Measurements from ENCODE around the gene CKLF.
"Not testable (repeated sequence)": the region's sequence is repeated elsewhere in the genome, so short reads cannot be mapped to it uniquely, and the experiment has no call there.

CKLF gene

GRCh38 chr16:66572356-66572755 lies 20.0 kb downstream of the CKLF start:
- no peak for DNase-seq

- no peak for DNase-seq
These were observed 21.7 kb downstream of the CKLF start for GRCh38 chr16:66574081-66574480.

DNA sequence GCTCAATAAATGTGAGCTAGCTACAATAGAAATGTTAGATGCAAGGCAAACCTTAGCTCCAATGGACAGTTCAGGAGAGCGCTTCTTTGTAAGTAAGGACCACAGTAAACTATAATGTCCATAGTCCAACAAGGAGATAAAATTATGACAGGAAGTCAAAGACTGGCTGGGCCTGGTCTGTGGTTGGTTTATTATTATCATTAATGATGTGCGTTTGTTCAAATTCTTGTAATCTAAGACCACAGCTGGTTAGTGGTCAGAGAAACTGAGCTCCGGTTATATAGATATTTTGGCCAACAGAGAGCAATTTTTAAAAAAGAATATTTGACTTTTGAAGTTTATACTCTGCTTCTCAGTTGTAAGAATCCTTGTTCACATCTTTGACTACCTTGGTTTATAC lies 22.2 kb downstream of the CKLF start:
- no peak for DNase-seq

GRCh38 chr16:66575060-66575459 lies 22.7 kb downstream of the CKLF start:
- no peak for DNase-seq

DNA sequence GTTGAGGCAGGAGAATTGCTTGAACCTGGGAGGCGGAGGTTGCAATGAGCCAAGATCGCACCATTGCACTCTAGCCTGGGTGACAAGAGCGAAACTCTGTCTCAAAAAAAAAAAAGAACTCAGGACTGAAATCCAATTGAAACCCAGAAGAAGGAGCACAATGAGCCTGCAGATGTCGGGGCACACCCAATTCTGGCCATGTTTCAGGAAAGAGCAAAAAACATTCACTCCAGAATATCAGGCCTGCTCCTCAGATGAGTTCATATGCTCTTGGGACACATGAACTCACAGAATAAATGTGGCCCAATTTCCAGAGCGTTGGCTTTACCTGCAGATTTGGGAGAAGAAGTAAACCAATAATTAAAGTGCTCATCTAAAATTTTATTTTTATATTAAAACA lies 23.9 kb downstream of the CKLF start:
- no peak for DNase-seq

GRCh38 chr16:66578651-66579531 lies 26.5 kb downstream of the CKLF start, which contains the start of gene CMTM2:
TSS of gene CMTM2 (plus strand) at chr16:66579463. CDS start at chr16:66579608, 145 bp downstream.
- DNase-seq = peak; percentile 7 to 17

DNA sequence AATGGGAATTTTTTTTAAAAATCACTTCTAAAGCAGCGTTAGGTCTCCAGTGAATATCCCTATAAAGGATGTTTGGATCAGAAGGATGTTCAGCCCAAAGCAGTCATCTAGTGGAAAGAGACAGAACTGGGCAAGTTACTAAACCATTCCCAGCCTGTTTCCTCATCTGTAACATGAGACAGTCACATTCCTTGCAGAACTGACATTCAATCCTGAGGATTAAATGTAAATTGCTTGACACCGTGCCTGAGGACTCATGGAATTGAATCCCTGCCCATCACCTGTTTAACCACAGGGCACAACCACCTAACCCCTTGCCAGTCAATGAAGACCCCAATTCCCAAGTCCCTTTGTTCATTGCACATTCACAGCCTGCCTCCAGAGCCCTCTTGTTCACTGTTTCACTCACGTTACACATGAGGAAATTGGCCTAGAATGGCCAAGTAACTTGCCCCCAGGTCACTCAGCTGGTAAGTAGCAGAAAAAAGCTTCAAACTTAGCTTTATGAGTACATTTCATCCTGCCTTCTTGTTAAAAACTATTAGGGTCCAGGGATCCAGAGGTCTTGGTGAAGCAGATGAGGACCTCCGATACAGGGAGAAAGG lies 28.3 kb downstream of the CKLF start:
- no peak for DNase-seq

GRCh38 chr16:66581246-66581952 lies 29.0 kb downstream of the CKLF start:
- no peak for DNase-seq

DNA sequence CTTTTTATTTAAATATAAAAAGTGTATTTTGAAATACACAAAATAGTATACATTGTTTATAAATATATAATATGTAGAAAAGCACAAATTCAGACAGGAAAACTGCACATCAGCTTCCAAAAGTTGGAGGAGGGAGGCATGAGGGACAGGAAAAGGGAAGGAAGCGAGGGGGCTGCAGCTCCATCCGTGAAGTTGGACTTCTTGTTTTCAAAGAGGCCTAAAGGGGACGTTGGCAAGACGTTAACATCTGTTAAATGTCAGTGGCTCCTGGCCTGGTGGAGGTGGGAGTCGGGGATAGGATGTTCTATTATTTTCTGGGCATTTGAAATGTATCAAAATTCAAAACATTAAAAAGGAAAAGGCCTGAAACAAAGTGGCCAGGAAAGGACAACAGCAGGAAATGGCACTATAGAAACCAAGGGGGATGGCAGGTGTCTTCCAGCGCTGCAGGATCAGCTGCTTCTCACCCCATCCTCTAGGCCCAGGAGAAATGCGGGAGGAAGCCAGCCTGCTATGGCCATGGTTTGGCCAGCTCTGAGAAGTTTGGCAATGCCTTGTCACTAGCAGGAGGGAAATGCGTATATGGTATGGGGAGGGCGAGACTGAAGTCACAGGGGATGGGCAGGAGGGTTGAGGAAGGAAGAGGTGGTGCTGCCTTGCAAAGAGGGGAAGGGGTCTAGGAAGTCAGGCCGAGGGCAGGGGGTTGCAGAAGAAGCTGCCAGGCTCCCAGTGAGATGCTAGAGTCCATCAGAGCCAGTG lies 33.3 kb downstream of the CKLF start:
- DNase-seq = no peak

- no peak for DNase-seq
These were observed 35.7 kb downstream of the CKLF start for GRCh38 chr16:66587881-66588600.

DNA sequence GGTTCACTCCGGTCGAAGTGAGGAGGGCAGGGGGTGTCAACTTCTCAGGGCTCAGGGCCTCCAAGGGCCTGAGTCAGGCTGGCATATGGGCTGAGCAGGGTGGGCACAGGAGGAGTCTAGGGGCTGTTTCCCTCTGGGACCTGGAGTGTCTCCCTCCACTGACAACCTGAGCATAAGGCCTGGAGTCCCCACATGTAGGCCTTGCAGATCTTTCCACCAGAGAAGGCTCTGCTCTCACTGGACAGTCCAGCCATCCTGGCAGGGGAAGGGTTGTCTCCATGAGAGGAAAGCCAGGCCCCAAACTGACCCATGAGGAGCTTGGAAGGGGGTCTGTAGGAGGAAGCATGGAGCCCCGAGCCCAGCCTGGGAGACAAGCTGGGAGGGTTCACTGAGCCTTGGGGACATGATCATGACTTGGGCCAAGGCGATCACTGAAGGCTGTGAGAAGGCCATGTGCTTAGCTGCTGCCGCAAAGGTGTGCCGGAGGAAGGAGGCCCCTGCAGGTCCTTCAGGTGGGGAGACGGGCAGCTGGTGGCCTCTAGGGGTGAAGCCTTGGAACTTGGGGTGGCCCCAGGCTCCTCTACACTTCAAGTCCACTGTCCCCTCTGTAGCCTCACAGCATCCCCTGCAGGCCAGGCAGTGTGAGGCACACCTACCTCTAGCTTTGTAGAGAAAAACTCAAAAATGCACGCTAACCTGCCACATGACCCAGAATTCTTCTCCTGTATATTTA lies 36.8 kb downstream of the CKLF start:
- peak in 1 of 2 experiments; percentile 62 for DNase-seq

- DNase-seq = peak in 1 of 2 experiments; percentile 32
These were observed 37.9 kb downstream of the CKLF start for GRCh38 chr16:66590322-66590721.

DNA sequence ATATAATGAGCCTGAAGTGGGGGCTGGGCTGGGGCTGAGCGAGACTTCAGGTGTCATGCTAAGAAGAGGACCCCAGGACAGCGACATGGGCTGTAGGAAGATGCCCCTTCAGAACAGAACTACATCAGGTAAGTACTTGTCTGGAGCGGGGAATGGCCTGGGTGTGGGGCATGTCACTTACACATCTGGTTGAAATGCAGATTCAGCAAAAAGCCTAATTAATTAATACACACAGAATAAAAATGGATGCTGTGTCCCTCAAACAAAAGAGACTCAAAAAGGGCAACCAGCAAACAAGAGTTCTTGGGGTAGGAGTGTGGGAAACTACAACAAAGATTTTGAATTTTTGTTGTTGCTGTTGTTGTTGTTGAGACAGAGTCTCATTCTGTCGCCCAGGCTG lies 38.6 kb downstream of the CKLF start:
- no peak for DNase-seq

GRCh38 chr16:66592241-66592640 lies 39.9 kb downstream of the CKLF start:
- DNase-seq = no peak

DNA sequence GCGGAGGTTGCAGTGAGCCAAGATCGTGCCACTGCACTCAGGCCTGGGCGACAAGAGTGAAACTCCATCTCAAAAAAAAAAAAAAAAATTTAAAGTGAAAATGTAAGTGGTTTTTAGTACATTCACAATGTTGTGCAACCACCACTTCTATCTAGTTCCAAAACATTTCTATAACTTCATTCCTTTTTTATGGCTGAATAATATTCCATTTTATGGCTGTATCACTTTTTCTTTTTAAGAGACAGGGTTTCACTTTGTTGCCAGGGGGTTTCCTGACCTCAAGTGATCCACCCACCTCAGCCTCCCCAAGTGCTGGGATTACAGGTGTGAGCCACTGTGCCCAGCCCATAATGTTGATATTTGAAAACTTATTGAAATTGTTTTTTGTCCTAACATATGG lies 40.4 kb downstream of the CKLF start:
- no peak for DNase-seq

- DNase-seq = no peak
These were observed 42.4 kb downstream of the CKLF start for GRCh38 chr16:66594739-66595138.

DNA sequence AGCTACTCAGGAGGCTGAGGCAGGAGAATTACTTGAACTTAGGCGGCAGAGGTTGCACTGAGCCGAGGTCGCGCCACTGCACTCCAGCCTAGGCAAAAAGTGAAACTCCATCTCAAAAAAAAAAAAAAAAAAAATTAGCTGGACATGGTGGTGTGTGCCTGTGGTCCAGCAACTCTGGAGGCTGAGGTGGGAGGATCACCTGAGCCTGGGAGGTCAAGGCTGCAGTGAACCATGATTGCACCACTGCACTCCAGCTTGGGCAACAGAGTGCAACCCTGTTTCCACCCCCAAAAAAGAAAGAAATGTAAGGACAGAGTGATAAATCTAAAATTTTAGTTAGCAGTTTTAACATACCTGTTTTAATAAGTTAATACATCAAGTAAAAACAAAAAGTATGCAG lies 44.2 kb downstream of the CKLF start:
- not testable (repeated sequence) for DNase-seq

DNA sequence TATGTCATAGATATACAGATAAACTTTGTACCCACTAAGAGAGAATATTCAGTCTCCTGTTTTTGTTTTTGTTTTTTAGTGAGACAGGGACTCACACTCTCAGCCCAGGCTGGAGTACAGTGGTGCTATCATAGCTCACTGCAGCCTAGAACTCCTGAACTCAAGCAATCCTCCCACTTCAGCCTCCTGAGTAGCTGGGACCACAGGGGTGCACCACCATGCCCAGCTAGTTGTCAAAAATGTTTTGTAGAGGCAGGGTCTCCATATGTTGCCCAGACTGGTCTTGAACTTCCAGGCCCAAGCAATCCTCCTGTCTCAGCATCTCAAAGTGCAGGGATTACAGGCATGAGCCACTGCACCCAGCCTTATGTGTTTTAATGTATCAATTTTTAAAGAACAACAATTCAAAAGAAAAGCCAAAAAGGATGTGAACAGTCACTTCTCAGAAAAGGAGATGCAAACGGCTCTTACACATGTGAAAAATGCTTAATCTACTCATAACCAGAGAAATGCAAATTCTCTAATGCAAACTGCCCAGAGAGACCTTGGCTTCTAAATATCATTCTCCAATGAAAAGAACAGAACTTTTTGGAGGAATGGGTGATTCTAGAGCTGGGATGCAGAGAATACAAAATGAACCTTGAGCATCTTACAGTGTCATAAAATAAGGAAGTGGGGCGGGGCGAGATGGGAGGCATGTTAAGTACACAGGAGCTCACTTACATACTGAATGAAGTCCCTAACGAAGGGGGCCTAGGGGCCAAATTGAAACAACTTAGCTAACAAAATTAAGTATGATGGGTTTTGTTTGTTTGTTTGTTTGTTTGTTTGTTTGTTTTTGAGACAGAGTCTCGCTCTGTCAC lies 44.8 kb downstream of the CKLF start:
- no peak for DNase-seq

GRCh38 chr16:66598111-66598510 lies 45.7 kb downstream of the CKLF start:
- DNase-seq = no peak

DNA sequence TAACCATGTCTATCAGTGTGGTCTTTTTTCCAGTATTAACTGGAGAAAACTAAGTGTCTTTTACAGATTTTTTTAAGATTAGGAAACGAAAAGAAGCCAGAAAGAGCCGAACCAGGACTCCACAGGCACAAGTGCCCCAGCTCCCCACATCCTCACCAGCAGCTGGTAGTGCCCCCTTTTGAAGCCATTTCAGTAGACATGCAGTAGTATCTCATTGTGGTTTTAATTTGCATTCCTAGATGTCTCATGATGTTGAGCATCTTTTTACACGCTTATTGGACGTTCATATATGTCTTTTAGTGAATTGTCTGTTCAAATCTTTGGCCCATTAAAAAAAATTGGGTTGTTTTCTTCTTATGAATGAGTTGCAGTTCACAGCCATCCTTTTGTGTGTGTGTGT lies 47.4 kb downstream of the CKLF start:
- no peak for DNase-seq

- no peak for DNase-seq
These were observed 48.1 kb downstream of the CKLF start for GRCh38 chr16:66600477-66600876.
